GM12878 (cell line): ENCODE measurements around the gene KCNN1. TPM values are rescaled to one million over a fixed set of nuclear protein-coding genes. Genes with fewer than 3 reads are reported as not detected.

Source experiments
- ATAC-seq: fragments of 200-7000 bp; cut with Tn5 transposase; 3 replicates; pipeline ENCODE4 v1.9.1; 2020; ENCODE audit warnings: mild to moderate bottlenecking, moderate library complexity
- BruUV-seq: library from RNA; stranded (reverse); fragments of 400-500 nt; replicated peaks from 2 replicates; lab custom pipeline; 2021; lab: Mats Ljungman, UMichigan
- CTCF ChIA-PET: fragments of 300-600 bp; sonication (Branson Sonifier 250); formaldehyde crosslinking; extraction: SDS; loops from one replicate; lab custom pipeline; 2021; ENCODE audit warnings: inconsistent platforms; lab: Yijun Ruan, JAX
- POLR2A ChIA-PET: fragments of 350-600 bp; formaldehyde crosslinking; extraction: SDS; loops from one replicate; lab custom pipeline; 2021; ENCODE audit warnings: inconsistent platforms; lab: Charles Lee
- RAD21 ChIA-PET: fragments of 300-600 bp; sonication (Branson Sonifier 250); formaldehyde crosslinking; loops from one replicate; lab custom pipeline; 2023; ENCODE audit warnings: antibody characterized with exemption; ENCODE audit not compliant: unreplicated experiment; lab: Charles Lee
- SMC1A ChIA-PET: fragments of 300-600 bp; sonication (Branson Sonifier 250); formaldehyde crosslinking; loops from one replicate; lab custom pipeline; 2023; ENCODE audit not compliant: unreplicated experiment, uncharacterized antibody; lab: Charles Lee
- DNase-seq: peaks from one replicate; pipeline ENCODE4 v3.0.0-alpha.2; 2011; ENCODE audit warnings: low read depth, low spot score
- FAIRE-seq: peaks from 3 replicates; lab custom pipeline; 2011; peaks lifted over from hg19 to GRCh38; lab: Jason Lieb, UNC
- H2AFZ ChIP-seq: 2 replicates; pipeline ENCODE4 v1.6.0; 2011; ENCODE audit warnings: low read depth, low read length, control low read depth; ENCODE audit not compliant: control insufficient read depth
- H3K27ac ChIP-seq: 2 replicates; pipeline ENCODE4 v1.5.1; 2011; ENCODE audit warnings: control low read depth; ENCODE audit not compliant: control insufficient read depth, insufficient read depth
- H3K27me3 ChIP-seq, 2 experiments: replicated peaks in 1 of 2; 2 replicates each; pipeline versions ENCODE4 v1.6.0 to v1.6.1; 2011; ENCODE audit warnings: low read length in 1 of 2; ENCODE audit not compliant: control insufficient read depth in 2 of 2, insufficient read depth in 2 of 2
- H3K36me3 ChIP-seq, 2 experiments: 2 replicates each; pipeline ENCODE4 v1.5.1; 2011; ENCODE audit warnings: low read length in 1 of 2; ENCODE audit not compliant: control insufficient read depth in 2 of 2, insufficient read depth in 2 of 2
- H3K4me1 ChIP-seq: 2 replicates; pipeline ENCODE4 v1.6.1; 2011; ENCODE audit warnings: mild to moderate bottlenecking, low read length, moderate library complexity, mixed read lengths; ENCODE audit not compliant: control insufficient read depth, insufficient read depth
- H3K4me2 ChIP-seq: 2 replicates; pipeline ENCODE4 v1.6.0; 2011; ENCODE audit warnings: control low read depth; ENCODE audit not compliant: control insufficient read depth, insufficient read depth
- H3K4me3 ChIP-seq: fragments of 200-600 bp; sonication (generic); 2 replicates; pipeline ENCODE4 v1.5.1; 2016
- H3K79me2 ChIP-seq: 2 replicates; pipeline ENCODE4 v1.6.0; 2011; ENCODE audit warnings: low read length; ENCODE audit not compliant: control insufficient read depth, insufficient read depth
- H3K9ac ChIP-seq: 2 replicates; pipeline ENCODE4 v1.8.0; 2011; ENCODE audit warnings: low read length, control low read depth, mixed read lengths; ENCODE audit not compliant: control insufficient read depth, insufficient read depth
- H3K9me3 ChIP-seq: replicated peaks from 3 replicates; pipeline ENCODE4 v1.5.1; 2011; ENCODE audit warnings: mild to moderate bottlenecking, low read length; ENCODE audit not compliant: control insufficient read depth, insufficient read depth
- H4K20me1 ChIP-seq: 2 replicates; pipeline ENCODE4 v1.6.0; 2011; ENCODE audit not compliant: control insufficient read depth, insufficient read depth
- ATF2 ChIP-seq: IDR thresholded peaks from 2 replicates; pipeline ENCODE4 v1.6.1; 2012; ENCODE audit warnings: low read length, inconsistent platforms
- BACH1 ChIP-seq: fragments of 450-650 bp; IDR thresholded peaks from 2 replicates; pipeline ENCODE4 v1.6.1; 2017; ENCODE audit warnings: mild to moderate bottlenecking, borderline replicate concordance
- CEBPZ ChIP-seq: fragments of 150-350 bp; IDR thresholded peaks from 2 replicates; pipeline ENCODE4 v1.6.1; 2016; ENCODE audit warnings: low read depth, low read length
- IKZF2 ChIP-seq, 2 experiments: fragments of 450-650 bp; IDR thresholded peaks; 2 replicates each; pipeline ENCODE4 v1.6.1; 2017; ENCODE audit warnings: mild to moderate bottlenecking in 2 of 2, moderate library complexity in 2 of 2
- NKRF ChIP-seq: fragments of 450-650 bp; conservative IDR thresholded peaks from 2 replicates; pipeline ENCODE4 v1.6.1; 2017; ENCODE audit warnings: mild to moderate bottlenecking, moderate library complexity
- PAX5 ChIP-seq: IDR thresholded peaks from 2 replicates; pipeline ENCODE4 v1.6.1; 2011; ENCODE audit warnings: low read depth, low read length, borderline replicate concordance
- RUNX3 ChIP-seq: IDR thresholded peaks from 2 replicates; pipeline ENCODE4 v1.6.1; 2012; ENCODE audit warnings: low read length, inconsistent platforms
- SMAD5 ChIP-seq: IDR thresholded peaks from 2 replicates; pipeline ENCODE4 v1.6.1; 2016; ENCODE audit warnings: antibody characterized with exemption, low read depth
- TCF3 ChIP-seq: IDR thresholded peaks from 2 replicates; pipeline ENCODE4 v1.6.1; 2012; ENCODE audit warnings: low read depth, mild to moderate bottlenecking, low read length, borderline replicate concordance; ENCODE audit not compliant: insufficient read depth
- TCF7 ChIP-seq: IDR thresholded peaks from 2 replicates; pipeline ENCODE4 v1.6.1; 2014; ENCODE audit warnings: antibody characterized with exemption, borderline replicate concordance
- USF1 ChIP-seq: IDR thresholded peaks from 2 replicates; pipeline ENCODE4 v1.6.1; 2011; ENCODE audit warnings: borderline replicate concordance, low read depth, mild to moderate bottlenecking, moderate library complexity, mixed read lengths, low read length; ENCODE audit not compliant: insufficient read depth; ENCODE audit errors: extremely low read length
- WGBS: methylation state at CpG from one replicate; pipeline ENCODE4 v1.1.6; 2016; ENCODE audit warnings: low lambda C conversion rate; ENCODE audit not compliant: insufficient replicate concordance, insufficient coverage; ENCODE audit errors: missing lambda C conversion rate; 5-methylcytosine and 5-hydroxymethylcytosine counted together
- in situ Hi-C: fragments of 300-500 bp; cut with MboI; formaldehyde crosslinking; loops from 9 replicates; pipeline ENCODE4 v1.14.3; 2018; ENCODE audit warnings: mixed read lengths
- intact Hi-C: fragments of 100-400 bp; cut with micrococcal nuclease; formaldehyde crosslinking; loops from one replicate; pipeline ENCODE4 v1.14.2; 2022; ENCODE audit not compliant: unreplicated experiment
- polyA plus RNA-seq, 11 experiments: library from polyadenylated mRNA; depleted of rRNA in 4 of 11; unstranded in 6 of 11; stranded (reverse) in 5 of 11; fragments of >200 nt; fragmentation: Nextera tagmentation in 4 of 11; fragmentation: Illumina TruSeq in 1 of 11; extraction: Ambion mirVana in 4 of 11; extraction: Trizol in 1 of 11; gene quantifications; 1 replicate in 1 of 11; 2 replicates in 10 of 11; pipeline versions ENCODE4 v1.2.1 to v1.2.3, GENCODE V29; 2011 to 2016; ENCODE audit warnings: inconsistent platforms in 2 of 11, missing spikeins in 2 of 11, low read depth in 1 of 11
- total RNA-seq, 4 experiments: library from RNA; depleted of rRNA in 3 of 4; stranded (reverse); fragments of >200 nt in 3 of 4; fragmentation: Illumina TruSeq in 1 of 4; extraction: Trizol in 1 of 4; gene quantifications; 2 replicates each; pipeline versions ENCODE4 v1.2.1 to v1.2.3, GENCODE V29; 2013 to 2021

The KCNN1 gene
- total and polyA plus RNA-seq, 10 of the 15 experiments (the other 5 are each of a cell fraction or from before 2014, with no cell fraction given) = 0.02 to 0.95 (median 0.16) TPM; not detected in 1

DNA sequence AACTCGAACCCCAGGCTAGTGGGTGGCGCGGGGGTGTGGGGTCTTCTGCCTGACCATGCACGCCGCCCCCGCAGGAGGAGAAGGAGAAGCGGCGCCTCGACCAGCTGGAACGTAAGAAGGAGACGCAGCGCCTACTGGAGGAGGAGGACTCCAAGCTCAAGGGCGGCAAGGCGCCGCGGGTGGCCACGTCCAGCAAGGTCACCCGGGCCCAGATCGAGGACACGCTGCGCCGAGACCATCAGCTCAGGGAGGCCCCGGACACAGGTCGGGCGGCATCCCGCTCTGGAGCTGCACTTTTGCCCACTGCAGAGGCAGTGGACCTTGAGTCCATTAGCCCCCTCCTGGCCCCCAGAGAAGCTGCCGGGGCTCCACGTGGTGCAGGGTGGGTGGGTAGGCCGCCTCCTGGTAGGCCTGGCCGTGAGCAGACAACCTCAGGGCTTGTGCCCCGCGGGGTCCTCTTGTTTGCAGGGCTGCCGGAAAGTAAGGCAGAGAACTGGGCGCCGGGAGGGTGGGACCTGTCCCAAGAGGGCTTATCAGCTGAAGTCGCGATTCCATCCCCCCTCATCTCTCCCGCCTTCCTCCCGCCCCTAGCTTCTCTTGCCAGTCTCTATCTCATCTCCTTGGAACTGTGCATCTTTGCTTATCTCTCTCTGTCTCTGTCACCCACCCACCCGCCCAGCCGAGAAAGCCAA, 24.2 kb upstream of the KCNN1 start:
- H3K4me2 ChIP-seq = no peak overlapping the region
- H3K79me2 ChIP-seq = no peaks in the 10 kb centered on the region
- no peak overlapping the region for H3K4me3 ChIP-seq
- RAD21 ChIA-PET = interaction anchor here (0.8 to 1.5 kb wide), 2 partner anchors 83 to 84 kb away, joined by 3 to 5 read pairs; partner anchors contain the start of gene RPL18A
- DNase-seq (no peak), ATAC-seq (no peak), FAIRE-seq (no peak)
- no peaks in the 10 kb centered on the region for H3K9me3 ChIP-seq
- CTCF ChIA-PET = interaction anchor here (5.5 kb wide), 1 partner anchor 53 kb away, joined by 62 read pairs; no protein-coding TSS in a partner anchor
- H3K36me3 ChIP-seq = no peaks in the 10 kb centered on the region; a peak in 3 of 4 replicates
- TF ChIP-seq PAX5 (no peak), BACH1 (no peak), NKRF (no peak), SMAD5 (no peak), TCF7 (no peak), ATF2 (no peak), TCF3 (no peak), IKZF2 (IDR thresholded peaks at IDR 0.05) (no peak), RUNX3 (no peak), CEBPZ (no peak), USF1 (no peak)
- whole genome bisulfite sequencing = 93% methylated on average over 35 of the region's 41 CpGs
- BruUV-seq = no TSS peak
- no peaks in the 10 kb centered on the region for H4K20me1 ChIP-seq
- SMC1A ChIA-PET = no interaction called here
- H2AFZ ChIP-seq = no peak overlapping the region
- intact Hi-C loops = no loop called here
- no peak overlapping the region for H3K9ac ChIP-seq
- H3K4me1 ChIP-seq = peaks cover 7% of the 10 kb centered on the region
- POLR2A ChIA-PET = interaction anchor here (0.6 kb wide), 1 partner anchor 10 kb away, joined by 3 read pairs; no protein-coding TSS in a partner anchor
- in situ Hi-C loops = loop anchor here (10.0 kb wide), 1 partner anchor 52 kb away; no protein-coding TSS in a partner anchor
- H3K27ac ChIP-seq = no peak overlapping the region
- no peaks in the 10 kb centered on the region for H3K27me3 ChIP-seq
